Rectal smooth muscle tissue (tissue), 1 donor: ENCODE data around the gene GHSR.
"Not testable (repeated sequence)": the region's sequence is repeated elsewhere in the genome, so short reads cannot be mapped to it uniquely, and the experiment has no call there.

Experiments used
- H3K27ac ChIP-seq: one replicate; pipeline ENCODE4 v1.7.0; 2013; ENCODE audit warnings: low read depth, low read length, inconsistent platforms
- H3K27me3 ChIP-seq: one replicate; pipeline ENCODE4 v1.7.0; 2013; ENCODE audit warnings: low read length; ENCODE audit not compliant: control insufficient read depth, insufficient read depth
- H3K36me3 ChIP-seq: one replicate; pipeline ENCODE4 v1.7.0; 2013; ENCODE audit warnings: low read length; ENCODE audit not compliant: control insufficient read depth, insufficient read depth
- H3K4me1 ChIP-seq: one replicate; pipeline ENCODE4 v1.7.0; 2013; ENCODE audit warnings: low read length; ENCODE audit not compliant: control insufficient read depth, insufficient read depth
- H3K4me3 ChIP-seq: one replicate; pipeline ENCODE4 v1.7.0; 2013; ENCODE audit warnings: low read length
- H3K9ac ChIP-seq: one replicate; pipeline ENCODE4 v1.7.0; 2013; ENCODE audit warnings: low read length

The GHSR gene

DNA sequence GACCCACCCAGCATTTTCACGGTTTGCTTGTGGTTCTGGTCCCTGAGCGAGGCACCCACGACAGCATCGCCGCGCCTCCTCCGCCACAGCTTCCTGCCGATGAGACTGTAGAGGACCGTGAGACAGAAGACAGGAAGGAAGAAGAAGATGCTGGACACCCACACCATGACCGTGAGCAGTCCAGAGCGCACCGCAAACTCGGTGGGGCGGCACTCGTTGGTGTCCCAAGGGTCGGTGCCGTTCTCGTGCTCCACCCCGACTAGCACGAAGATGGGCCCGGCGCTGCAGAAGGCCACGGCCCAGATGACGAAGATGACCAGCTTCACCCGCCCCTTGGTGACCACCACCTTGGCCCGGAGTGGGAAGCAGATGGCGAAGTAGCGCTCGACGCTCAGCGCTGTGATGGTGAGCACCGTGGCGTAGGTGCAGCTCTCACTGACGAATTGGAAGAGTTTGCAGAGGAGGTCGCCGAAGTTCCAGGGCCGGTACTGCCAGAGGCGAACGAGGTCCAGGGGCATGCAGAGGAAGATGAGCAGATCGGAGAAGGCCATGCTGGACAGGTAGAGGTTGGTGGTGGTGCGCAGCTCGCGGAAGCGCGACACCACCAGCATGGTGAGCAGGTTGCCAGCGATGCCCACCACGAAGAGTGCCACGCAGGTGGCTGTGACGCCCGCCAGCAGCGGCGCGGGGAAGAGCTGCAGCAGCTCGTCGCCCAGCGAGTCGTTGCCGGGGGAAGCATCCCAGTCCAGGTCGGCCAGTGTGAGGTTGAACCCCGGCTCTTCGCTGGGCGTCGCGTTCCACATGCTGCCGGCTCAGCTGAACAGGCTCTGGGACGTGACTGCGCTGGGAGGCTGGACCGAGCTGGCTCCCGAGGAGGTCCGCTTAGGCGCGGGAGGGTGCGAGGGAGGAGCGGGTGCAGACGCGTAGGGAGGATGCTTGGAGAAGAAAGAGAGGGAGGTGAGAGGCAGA lies at the start of gene GHSR:
TSS of gene GHSR (minus strand) at position 846 of the 969 bp plus-strand sequence. CDS start at position 803, 43 bp downstream.
- Histone ChIP-seq H3K27ac (no peak within 1 kb of the TSS), H3K4me3 (no peak within 1 kb of the TSS), H3K4me1 (no peaks in the 10 kb centered on the region), H3K9ac (no peak within 1 kb of the TSS), H3K27me3 (peaks cover 23% of the 10 kb centered on the region), H3K36me3 (no peaks in the 10 kb centered on the region)

- not testable (repeated sequence) for H3K4me1 ChIP-seq, H3K36me3 ChIP-seq, H3K27me3 ChIP-seq, H3K27ac ChIP-seq, H3K4me3 ChIP-seq, H3K9ac ChIP-seq
Measured at GRCh38 chr3:172490198-172490669, 42.0 kb upstream of the GHSR start.

DNA sequence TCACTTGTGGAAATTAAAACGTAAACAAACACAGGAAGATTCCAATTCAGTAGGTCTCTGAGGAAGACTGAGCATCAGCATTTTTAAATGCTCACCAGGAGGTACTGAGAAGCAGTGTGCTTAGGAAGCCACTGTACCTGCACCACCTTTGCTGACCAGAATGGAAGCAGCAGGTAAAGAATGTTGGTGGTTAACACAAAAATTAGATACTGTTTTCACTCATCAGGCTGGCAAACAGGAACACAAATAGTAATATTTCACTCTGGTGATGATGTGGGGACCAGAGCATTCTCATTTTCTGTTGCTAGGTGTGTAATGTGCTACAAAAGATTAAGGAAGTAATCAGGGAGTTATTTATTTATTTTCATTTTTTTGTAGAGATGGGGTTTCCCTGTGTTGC lies 29.9 kb upstream of the GHSR start:
- Histone ChIP-seq H3K27me3 (no peaks in the 10 kb centered on the region), H3K4me3 (no peak overlapping the region), H3K36me3 (no peaks in the 10 kb centered on the region), H3K27ac (no peak overlapping the region), H3K4me1 (no peaks in the 10 kb centered on the region), H3K9ac (no peak overlapping the region)

GRCh38 chr3:172476347-172476746 lies 28.1 kb upstream of the GHSR start:
- Histone ChIP-seq H3K4me3 (no peak overlapping the region), H3K9ac (no peak overlapping the region), H3K27ac (no peak overlapping the region), H3K4me1 (no peaks in the 10 kb centered on the region), H3K27me3 (no peaks in the 10 kb centered on the region), H3K36me3 (no peaks in the 10 kb centered on the region)

DNA sequence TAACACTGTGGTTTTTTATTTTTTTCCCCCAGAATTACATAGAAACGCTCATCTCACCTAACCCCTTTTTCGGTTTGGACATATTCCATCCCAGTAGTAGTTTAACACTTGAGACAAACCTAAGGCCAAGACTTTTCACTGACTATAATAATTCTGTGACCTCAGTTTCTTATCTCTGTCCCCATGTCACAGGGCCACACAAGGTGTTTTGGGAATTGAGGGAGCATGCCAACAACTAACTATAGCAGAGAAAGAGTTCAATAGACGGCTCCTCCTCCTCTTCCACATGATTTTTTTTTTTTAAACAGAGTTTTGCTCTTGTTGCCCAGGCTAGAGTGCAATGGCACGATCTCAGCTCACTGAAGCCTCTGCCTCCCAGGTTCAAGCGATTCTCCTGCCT lies 27.4 kb upstream of the GHSR start:
- H3K4me3 ChIP-seq = no peak overlapping the region
- H3K27me3 ChIP-seq = no peaks in the 10 kb centered on the region
- no peak overlapping the region for H3K9ac ChIP-seq
- H3K27ac ChIP-seq = no peak overlapping the region
- H3K4me1 ChIP-seq = no peaks in the 10 kb centered on the region
- H3K36me3 ChIP-seq = no peaks in the 10 kb centered on the region

DNA sequence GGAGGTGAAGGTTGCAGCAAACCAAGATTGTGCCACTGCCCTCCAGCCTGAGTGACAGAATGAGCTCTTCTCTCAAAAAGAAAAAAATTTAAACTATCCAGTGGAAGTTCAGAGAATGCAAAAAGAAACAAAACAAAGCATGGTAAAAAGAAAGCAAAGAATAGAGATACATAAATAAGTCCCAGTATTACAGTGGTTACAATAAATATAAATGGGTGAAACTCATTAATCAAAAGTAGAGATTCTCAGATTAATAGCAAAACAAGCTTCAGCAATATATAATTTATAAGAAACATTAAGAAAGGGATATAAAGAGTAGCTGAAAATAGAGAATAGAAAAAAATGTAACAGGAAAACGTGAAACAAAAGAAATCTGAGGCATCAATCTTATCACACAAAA lies 23.6 kb upstream of the GHSR start:
- no peak overlapping the region for H3K9ac ChIP-seq
- H3K36me3 ChIP-seq = no peaks in the 10 kb centered on the region
- no peaks in the 10 kb centered on the region for H3K27me3 ChIP-seq
- no peak overlapping the region for H3K4me3 ChIP-seq
- no peak overlapping the region for H3K27ac ChIP-seq
- H3K4me1 ChIP-seq = no peaks in the 10 kb centered on the region

GRCh38 chr3:172470588-172470987 lies 22.3 kb upstream of the GHSR start:
- Histone ChIP-seq H3K4me3 (no peak overlapping the region), H3K27me3 (no peaks in the 10 kb centered on the region), H3K36me3 (no peaks in the 10 kb centered on the region), H3K4me1 (no peaks in the 10 kb centered on the region), H3K9ac (no peak overlapping the region), H3K27ac (no peak overlapping the region)

DNA sequence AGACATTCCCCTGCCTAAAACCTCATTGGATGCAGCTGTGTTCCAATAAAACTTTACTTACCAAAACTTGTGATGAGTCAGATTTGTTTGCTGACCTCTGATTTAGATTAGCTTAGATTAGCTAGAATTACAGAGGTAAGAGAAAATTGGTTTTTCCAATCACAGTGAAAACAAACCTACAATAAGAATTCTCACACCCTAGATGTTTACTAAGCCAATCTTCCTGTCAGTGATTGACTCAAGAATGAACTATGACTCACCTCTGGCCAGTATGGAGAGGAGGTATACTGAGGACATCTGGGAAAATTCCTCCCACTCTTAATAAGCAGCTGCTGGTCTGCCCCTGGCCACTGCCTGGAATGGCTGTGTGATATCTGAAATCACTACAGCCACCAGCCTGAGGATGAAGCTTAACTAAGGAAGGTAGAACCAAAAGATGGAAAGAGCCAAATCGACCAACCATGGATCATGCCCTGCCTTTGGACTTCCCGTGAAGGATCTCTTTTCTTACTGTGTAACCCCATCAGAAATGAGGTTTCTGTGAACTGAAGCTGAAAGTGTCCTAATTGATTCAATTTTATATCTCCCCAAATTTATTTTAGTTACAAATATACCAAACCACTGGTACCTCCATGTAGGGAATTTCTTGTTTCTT lies 19.0 kb upstream of the GHSR start:
- Histone ChIP-seq H3K9ac (no peak overlapping the region), H3K4me3 (no peak overlapping the region), H3K4me1 (no peaks in the 10 kb centered on the region), H3K36me3 (no peaks in the 10 kb centered on the region), H3K27ac (no peak overlapping the region), H3K27me3 (no peaks in the 10 kb centered on the region)

DNA sequence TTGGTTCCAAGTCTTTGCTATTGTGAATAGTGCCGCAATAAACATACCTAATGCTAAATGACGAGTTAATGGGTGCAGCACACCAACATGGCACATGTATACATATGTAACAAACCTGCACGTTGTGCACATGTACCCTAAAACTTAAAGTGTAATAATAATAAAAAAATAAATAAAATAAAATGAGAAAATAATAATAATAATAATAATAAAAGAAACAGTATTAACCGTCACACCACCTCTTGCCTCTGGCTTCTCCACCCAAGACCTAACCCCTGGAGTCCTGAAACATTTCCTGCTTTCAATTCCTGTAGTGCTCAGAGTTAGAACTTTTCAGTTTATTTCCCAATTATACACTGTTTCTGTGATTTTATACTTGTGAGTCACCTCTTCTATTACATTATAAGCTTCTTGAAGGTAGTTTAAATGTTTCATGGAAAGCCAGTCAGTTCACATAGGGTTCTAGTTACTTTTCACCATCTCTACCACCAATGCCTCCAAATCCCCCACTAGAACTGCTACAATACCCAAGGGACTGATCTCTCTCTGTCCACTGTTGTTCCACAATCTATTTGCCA lies 18.4 kb upstream of the GHSR start:
- no peak overlapping the region for H3K9ac ChIP-seq
- no peaks in the 10 kb centered on the region for H3K36me3 ChIP-seq
- no peaks in the 10 kb centered on the region for H3K4me1 ChIP-seq
- no peaks in the 10 kb centered on the region for H3K27me3 ChIP-seq
- H3K4me3 ChIP-seq = no peak overlapping the region
- no peak overlapping the region for H3K27ac ChIP-seq

DNA sequence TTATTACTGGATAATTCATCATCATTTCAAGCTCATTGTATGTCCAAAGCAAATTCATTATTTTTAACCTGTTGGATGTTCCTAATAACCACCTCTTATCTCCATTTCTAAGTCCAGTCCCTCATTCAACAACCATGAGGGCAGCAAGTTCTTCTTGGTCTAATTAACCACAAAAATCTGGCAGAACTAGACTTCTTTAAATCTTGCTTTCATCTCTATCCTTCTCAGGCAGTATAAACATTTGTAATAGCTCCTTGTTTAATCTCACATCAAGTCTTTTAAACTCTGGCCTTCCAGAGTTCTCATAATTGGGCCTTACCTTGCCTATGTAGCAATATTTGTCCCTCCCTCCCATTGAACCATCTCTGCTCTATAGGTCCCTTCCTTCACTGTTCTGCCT lies 17.0 kb upstream of the GHSR start:
- H3K36me3 ChIP-seq = no peaks in the 10 kb centered on the region
- no peaks in the 10 kb centered on the region for H3K4me1 ChIP-seq
- H3K9ac ChIP-seq = no peak overlapping the region
- H3K27ac ChIP-seq = no peak overlapping the region
- no peaks in the 10 kb centered on the region for H3K27me3 ChIP-seq
- H3K4me3 ChIP-seq = no peak overlapping the region

- H3K27ac ChIP-seq = no peak overlapping the region
- no peaks in the 10 kb centered on the region for H3K36me3 ChIP-seq
- no peaks in the 10 kb centered on the region for H3K4me1 ChIP-seq
- H3K9ac ChIP-seq = no peak overlapping the region
- H3K27me3 ChIP-seq = no peaks in the 10 kb centered on the region
- no peak overlapping the region for H3K4me3 ChIP-seq
Measured at GRCh38 chr3:172464306-172464705, 16.1 kb upstream of the GHSR start.

DNA sequence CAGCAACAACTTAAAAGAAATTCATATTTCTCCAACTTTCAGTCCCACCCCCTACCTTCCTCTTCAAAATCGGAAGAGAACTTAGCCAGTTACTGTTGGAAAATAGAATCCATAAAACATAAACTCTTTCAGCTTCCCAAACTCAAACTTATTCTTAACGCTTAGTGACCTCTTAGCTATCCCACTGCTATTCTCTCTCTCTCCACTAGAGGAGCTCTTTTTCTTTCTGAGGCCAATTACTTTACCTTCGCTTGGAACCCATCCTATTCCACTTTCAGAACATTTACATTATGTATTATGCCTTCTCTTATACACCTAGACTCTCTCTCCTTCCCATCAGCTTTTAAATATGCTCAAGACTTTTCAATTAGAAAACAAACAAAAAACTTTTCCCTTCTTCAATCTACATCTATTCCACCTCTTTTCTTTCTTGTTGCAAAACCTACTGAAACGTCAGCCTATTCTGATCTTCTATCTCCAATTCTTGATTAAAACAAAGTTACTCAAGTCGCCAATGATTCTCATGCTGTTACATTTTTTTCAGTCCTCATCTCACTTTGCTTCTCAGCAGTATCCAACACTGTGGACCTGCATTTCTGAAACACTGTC lies 13.4 kb upstream of the GHSR start:
- no peak overlapping the region for H3K9ac ChIP-seq
- no peaks in the 10 kb centered on the region for H3K4me1 ChIP-seq

More for the DNA sequence above, 13.4 kb upstream of the GHSR start:
- Histone ChIP-seq H3K36me3 (no peaks in the 10 kb centered on the region), H3K27ac (no peak overlapping the region), H3K4me3 (no peak overlapping the region), H3K27me3 (no peaks in the 10 kb centered on the region)
